ENCODE measurements around the gene LPAR2.

LPAR2 gene

DNA sequence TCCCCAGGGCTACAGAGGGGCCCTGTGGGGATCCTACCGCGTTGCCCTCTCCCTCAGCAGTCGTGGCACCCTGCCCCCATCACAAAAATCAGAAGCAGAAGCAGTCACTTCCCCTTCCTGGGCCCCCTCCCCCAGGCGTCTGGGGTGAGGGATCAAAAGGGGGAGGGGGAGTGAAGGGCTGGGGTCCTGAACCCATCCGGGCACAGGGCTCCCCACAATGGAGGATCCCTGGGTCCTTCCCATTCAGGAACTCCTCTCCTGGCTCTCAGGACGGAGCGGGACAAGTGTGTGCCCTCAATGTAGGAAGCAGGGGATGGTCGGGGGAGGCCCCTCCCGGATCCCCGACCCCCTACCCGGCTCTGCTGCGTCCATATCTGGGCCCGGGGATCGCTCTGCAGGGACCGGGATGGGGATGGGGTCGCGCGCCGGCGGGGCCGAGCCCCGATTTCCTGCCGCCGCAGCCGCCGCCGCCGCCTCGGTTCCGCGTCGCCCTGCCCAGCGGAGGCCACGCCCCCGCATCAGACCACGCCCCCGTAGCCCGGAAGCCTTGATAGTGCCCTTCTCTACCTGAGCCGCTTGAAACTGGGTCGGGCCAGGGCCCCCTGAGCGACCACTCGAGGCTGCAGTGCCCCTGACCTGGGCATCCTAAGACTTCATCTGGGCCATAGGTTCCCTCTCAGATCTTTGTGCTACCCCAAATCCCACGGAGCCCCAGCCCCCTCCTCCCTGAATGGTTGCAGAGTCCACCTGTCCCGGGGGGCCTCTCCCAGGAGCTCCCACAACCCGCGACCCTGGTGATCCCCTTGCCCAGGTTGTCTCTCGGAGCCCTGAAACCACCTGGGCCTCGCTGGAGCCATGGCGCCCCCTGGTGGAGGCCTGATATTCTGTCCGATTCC is 15.4 kb upstream of the LPAR2 start, which contains the start of gene GMIP:
Gene GMIP, minus strand, starts transcription at position 500 of the 896 bp plus-strand sequence. Its CDS starts 128 bp downstream, at position 372.
- no peaks in the 10 kb centered on the region for H3K9me3 ChIP-seq (ENCODE audit: control insufficient read depth, low read length)

DNA sequence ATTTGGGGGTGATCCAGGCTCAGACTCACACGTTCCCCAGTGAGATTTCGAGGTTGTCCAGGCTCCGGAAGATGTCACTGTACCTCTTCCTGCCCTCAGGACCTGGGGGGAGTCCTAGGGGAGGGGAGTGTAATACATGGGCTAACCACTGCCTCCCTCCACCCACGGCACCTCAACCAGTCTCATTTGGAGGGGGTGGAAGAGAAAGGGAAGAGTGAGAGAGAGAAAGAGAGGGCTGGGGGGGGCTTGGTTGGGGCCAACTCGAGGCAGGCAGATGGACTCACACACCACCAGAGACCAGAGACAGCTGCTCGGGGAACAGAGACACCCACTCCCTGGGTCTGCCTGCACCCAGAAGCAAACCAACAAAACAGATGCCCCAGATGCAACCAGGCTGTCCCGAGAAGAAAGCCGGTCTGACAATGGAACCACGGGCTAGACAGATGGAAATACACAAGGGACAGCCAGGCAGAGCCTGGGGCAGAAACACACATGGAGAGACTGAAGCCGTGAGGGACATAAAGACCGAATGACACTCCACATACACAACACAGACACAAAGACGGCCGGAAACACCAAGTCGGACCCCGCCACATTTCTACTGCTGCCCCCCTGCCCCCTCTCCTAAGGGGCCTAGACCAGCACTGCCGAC is 14.6 kb upstream of the LPAR2 start:
- no peaks in the 10 kb centered on the region for H3K9me3 ChIP-seq (ENCODE audit: control insufficient read depth, low read length)
- peak in 2 of 3 donors; percentile 9 to 25 for DNase-seq
- H3K4me3 ChIP-seq (ENCODE audit: insufficient read depth, low read depth, low read length, poor library complexity, severe bottlenecking): peak overlapping the region; percentile 86
- H3K36me3 ChIP-seq (ENCODE audit: control insufficient read depth, insufficient read depth, low read length): peaks cover 51% of the 10 kb centered on the region
- peak overlapping the region; percentile 93 for H3K27ac ChIP-seq (ENCODE audit: insufficient read depth, low read length, poor library complexity, severe bottlenecking)
- H3K4me1 ChIP-seq (ENCODE audit: control insufficient read depth, insufficient read depth, low read length, poor library complexity, severe bottlenecking): peaks cover 14% of the 10 kb centered on the region
- H3K27me3 ChIP-seq (replicated peaks; ENCODE audit: control insufficient read depth, insufficient read depth, low read length, poor library complexity, severe bottlenecking): no peaks in the 10 kb centered on the region

More for the DNA sequence above, 15.4 kb upstream of the LPAR2 start, which contains the start of gene GMIP:
- Histone ChIP-seq H3K27me3 (replicated peaks; ENCODE audit: control insufficient read depth, insufficient read depth, low read length, poor library complexity, severe bottlenecking) (no peaks in the 10 kb centered on the region), H3K36me3 (ENCODE audit: control insufficient read depth, insufficient read depth, low read length) (peaks cover 48% of the 10 kb centered on the region), H3K27ac (ENCODE audit: insufficient read depth, low read length, poor library complexity, severe bottlenecking) (peak within 1 kb of the TSS; percentile 93), H3K4me1 (ENCODE audit: control insufficient read depth, insufficient read depth, low read length, poor library complexity, severe bottlenecking) (peaks cover 14% of the 10 kb centered on the region), H3K4me3 (ENCODE audit: insufficient read depth, low read depth, low read length, poor library complexity, severe bottlenecking) (peak within 1 kb of the TSS; percentile 86)
- peak; percentile 75 to 84 (median 83) for DNase-seq

DNA sequence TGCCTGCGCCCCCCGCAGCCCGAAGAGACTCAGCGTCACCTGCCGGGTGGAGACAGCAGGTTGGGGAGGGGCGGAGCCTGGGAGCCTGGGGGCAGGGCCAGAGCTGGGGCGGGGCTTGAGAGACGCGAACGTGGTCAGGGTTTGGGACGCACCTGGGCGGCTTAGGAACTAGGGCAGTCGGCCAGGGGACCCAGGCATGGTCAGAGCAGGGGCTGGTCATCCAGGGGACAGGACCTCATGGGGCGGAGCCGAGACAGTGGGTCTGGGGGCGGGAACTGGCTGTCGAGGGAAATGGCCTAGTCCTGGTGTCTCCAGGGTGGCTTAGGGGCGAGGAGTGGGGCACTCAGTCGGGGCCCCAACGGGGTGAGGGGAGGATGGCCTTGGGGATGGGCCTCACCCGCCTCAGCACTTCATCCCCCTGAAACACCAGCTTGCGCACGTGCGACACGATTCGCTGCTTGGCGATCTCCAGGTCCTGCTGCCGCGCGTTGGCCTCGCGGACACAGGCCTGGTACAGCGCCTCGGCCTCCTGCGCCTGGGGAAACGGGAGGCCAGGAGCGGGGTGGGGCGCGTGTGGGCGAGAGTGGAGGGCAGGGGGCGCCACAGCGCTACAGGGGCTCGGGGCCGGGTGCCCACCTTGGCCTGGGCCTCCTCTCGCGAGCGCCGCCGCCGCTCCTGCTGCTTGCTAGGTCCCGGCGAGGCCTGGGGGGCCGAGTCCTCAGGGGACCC is 9.7 kb upstream of the LPAR2 start:
- no peak overlapping the region for H3K4me3 ChIP-seq (ENCODE audit: insufficient read depth, low read depth, low read length, poor library complexity, severe bottlenecking)
- peaks cover 18% of the 10 kb centered on the region for H3K4me1 ChIP-seq (ENCODE audit: control insufficient read depth, insufficient read depth, low read length, poor library complexity, severe bottlenecking)
- H3K9me3 ChIP-seq (ENCODE audit: control insufficient read depth, low read length): no peaks in the 10 kb centered on the region
- H3K27me3 ChIP-seq (replicated peaks; ENCODE audit: control insufficient read depth, insufficient read depth, low read length, poor library complexity, severe bottlenecking): no peaks in the 10 kb centered on the region
- no peak overlapping the region for H3K27ac ChIP-seq (ENCODE audit: insufficient read depth, low read length, poor library complexity, severe bottlenecking)
- no peak for DNase-seq
- H3K36me3 ChIP-seq (ENCODE audit: control insufficient read depth, insufficient read depth, low read length): peaks cover 70% of the 10 kb centered on the region

DNA sequence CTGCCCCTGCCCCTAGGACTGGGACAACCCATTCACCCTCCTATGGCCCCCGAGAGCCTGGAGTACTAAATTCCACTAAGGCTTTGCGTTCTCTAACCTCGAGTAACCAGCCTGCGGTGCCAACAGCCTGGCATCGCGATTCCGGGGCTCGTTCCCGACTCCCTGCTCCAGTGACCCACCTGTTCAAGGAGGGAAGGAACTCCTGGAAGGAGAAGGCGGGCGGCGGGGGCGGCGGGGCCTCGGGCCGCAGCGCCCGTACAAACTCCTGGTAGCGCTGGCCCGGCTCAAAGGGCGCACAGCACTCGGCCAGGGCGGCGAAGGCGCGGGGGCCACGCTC is 9.1 kb upstream of the LPAR2 start:
- H3K4me1 ChIP-seq (ENCODE audit: control insufficient read depth, insufficient read depth, low read length, poor library complexity, severe bottlenecking): peaks cover 14% of the 10 kb centered on the region
- DNase-seq: no peak
- no peak overlapping the region for H3K4me3 ChIP-seq (ENCODE audit: insufficient read depth, low read depth, low read length, poor library complexity, severe bottlenecking)
- peaks cover 75% of the 10 kb centered on the region for H3K36me3 ChIP-seq (ENCODE audit: control insufficient read depth, insufficient read depth, low read length)
- no peak overlapping the region for H3K27ac ChIP-seq (ENCODE audit: insufficient read depth, low read length, poor library complexity, severe bottlenecking)
- H3K9me3 ChIP-seq (ENCODE audit: control insufficient read depth, low read length): no peaks in the 10 kb centered on the region
- H3K27me3 ChIP-seq (replicated peaks; ENCODE audit: control insufficient read depth, insufficient read depth, low read length, poor library complexity, severe bottlenecking): no peaks in the 10 kb centered on the region

DNA sequence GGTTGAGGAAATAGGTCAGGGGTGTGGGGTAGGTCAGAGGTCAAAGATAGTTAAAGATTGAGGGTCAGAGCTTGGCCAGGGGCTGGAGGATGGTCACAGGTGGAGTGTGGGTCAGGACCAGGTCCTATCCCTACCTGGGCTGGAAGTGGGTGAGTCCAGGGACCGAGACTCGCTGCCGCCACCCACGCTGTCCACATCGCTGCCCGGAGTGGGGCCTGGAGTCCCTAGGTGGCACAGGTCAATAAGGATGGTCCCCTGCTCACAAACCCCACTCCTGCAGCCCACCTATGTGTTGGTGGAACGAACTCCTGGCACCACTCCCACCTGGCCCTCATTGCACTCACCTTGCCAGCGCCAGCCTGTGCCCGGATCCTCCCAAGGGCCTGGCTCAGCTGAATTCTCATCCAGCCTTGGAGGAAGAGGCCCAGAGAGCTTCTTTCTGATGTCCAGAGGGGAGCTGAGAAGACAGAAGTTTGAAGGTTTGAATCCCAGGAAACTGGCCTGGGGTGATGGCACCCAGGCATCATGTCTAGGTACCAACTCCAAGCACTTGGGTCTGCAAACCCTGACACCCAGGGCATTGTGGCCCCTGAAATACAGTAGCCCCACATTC is 8.7 kb upstream of the LPAR2 start:
- no peak overlapping the region for H3K27ac ChIP-seq (ENCODE audit: insufficient read depth, low read length, poor library complexity, severe bottlenecking)
- no peaks in the 10 kb centered on the region for H3K27me3 ChIP-seq (replicated peaks; ENCODE audit: control insufficient read depth, insufficient read depth, low read length, poor library complexity, severe bottlenecking)
- no peak for DNase-seq
- peaks cover 75% of the 10 kb centered on the region for H3K36me3 ChIP-seq (ENCODE audit: control insufficient read depth, insufficient read depth, low read length)
- H3K4me1 ChIP-seq (ENCODE audit: control insufficient read depth, insufficient read depth, low read length, poor library complexity, severe bottlenecking): peaks cover 9% of the 10 kb centered on the region
- no peak overlapping the region for H3K4me3 ChIP-seq (ENCODE audit: insufficient read depth, low read depth, low read length, poor library complexity, severe bottlenecking)
- no peaks in the 10 kb centered on the region for H3K9me3 ChIP-seq (ENCODE audit: control insufficient read depth, low read length)

DNA sequence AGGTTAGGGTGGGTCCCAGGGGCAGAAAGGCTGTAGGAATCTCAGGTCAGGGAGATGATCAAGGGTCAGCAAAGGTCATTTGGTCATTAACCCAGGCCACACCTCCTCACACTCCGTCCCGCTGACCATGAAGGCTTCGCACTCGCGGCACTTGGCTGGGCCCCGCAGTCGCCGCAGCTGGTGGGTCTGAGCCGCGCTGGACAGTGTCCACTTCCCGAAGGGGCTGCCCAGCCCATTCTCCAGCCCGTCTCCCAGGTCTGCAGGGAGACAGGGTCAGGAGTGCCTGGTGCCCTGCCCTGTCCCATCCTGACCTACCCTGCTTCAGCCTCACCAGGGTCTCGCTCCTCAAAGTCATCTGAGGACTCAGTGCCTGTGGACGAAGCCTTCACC is 7.3 kb upstream of the LPAR2 start:
- no peak overlapping the region for H3K4me3 ChIP-seq (ENCODE audit: insufficient read depth, low read depth, low read length, poor library complexity, severe bottlenecking)
- peaks cover 9% of the 10 kb centered on the region for H3K4me1 ChIP-seq (ENCODE audit: control insufficient read depth, insufficient read depth, low read length, poor library complexity, severe bottlenecking)
- H3K27ac ChIP-seq (ENCODE audit: insufficient read depth, low read length, poor library complexity, severe bottlenecking): no peak overlapping the region
- DNase-seq: no peak
- peaks cover 69% of the 10 kb centered on the region for H3K36me3 ChIP-seq (ENCODE audit: control insufficient read depth, insufficient read depth, low read length)
- H3K9me3 ChIP-seq (ENCODE audit: control insufficient read depth, low read length): no peaks in the 10 kb centered on the region
- H3K27me3 ChIP-seq (replicated peaks; ENCODE audit: control insufficient read depth, insufficient read depth, low read length, poor library complexity, severe bottlenecking): no peaks in the 10 kb centered on the region

DNA sequence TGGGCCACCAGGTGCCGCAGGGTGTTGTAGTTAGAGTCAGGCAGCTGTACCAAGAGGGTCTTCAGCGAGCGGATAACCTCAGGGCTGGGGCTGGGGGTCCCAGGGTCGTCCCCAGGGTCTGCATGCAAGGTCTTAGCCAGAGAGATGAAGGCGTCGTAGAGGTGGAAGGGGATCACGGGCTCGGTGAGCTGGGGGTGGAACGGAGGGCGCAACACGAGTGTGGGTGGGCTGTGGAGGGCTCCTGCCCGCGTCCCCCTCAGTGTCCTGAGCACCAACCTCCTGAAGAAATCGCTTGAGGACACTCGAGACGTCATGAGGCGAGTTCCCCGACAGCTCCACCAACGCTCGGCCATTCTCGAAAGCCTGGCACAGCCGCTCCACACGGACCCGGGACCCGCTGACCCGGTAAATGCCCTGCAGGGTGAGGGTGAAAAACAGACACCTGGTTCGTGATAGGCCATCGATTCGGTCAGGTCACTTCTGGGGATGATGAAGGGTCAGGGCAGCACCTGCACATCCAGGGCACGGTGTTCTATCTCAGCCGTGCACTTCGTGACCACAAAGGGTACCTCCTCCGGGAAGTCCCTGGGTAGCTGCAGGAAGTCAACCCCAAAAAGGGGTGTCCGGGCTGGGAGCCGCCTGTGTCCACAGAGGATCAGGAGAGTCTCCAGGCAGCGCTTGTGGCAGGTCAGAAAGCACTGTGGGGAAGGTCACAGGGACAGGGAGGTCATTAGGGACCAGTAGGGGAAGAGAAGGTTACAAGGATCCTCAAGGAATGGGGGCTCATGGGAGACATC is 6.7 kb upstream of the LPAR2 start:
- H3K27ac ChIP-seq (ENCODE audit: insufficient read depth, low read length, poor library complexity, severe bottlenecking): no peak overlapping the region
- DNase-seq: no peak
- H3K4me1 ChIP-seq (ENCODE audit: control insufficient read depth, insufficient read depth, low read length, poor library complexity, severe bottlenecking): peaks cover 9% of the 10 kb centered on the region
- peaks cover 64% of the 10 kb centered on the region for H3K36me3 ChIP-seq (ENCODE audit: control insufficient read depth, insufficient read depth, low read length)
- no peak overlapping the region for H3K4me3 ChIP-seq (ENCODE audit: insufficient read depth, low read depth, low read length, poor library complexity, severe bottlenecking)
- no peaks in the 10 kb centered on the region for H3K9me3 ChIP-seq (ENCODE audit: control insufficient read depth, low read length)
- no peaks in the 10 kb centered on the region for H3K27me3 ChIP-seq (replicated peaks; ENCODE audit: control insufficient read depth, insufficient read depth, low read length, poor library complexity, severe bottlenecking)

DNA sequence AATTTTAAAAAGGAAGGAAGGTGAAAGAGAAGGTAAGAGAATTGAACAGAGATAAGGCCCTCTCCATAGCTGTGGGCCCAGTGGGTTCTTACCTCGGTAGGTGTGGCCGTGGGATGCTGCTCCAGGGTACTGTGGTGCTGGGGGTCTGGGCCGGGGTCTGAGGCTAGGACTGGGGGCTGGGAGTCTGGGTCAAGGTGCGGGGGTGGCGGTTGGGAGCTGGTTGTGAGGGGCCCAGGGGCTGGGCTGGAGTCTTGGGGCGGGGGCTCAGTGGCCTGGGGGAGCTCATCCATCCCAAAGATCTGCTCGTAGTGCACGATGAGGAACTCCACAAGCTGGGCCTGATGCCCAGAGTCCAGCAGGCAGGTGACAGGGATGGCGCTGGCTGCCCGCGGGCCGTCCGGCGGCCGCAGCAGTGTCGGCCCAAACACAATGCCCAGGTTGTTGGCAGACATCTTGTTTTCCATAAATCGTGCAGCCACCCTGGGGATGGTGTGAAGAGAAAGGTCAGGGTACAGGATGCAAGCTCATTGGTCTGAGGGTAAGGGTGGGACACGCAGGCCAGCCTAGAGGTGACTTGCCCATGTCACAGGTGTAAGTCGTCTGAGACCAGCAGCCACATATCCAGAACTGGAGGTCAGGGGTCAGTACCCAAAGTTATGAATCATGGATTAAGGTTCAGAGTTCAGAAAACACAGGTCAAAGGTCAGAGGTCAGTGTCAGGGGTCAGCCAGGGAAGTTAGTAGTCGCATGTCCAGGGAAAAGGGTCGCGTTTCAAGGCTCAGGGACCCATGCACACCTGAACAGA is 5.9 kb upstream of the LPAR2 start:
- DNase-seq: no peak
- H3K9me3 ChIP-seq (ENCODE audit: control insufficient read depth, low read length): no peaks in the 10 kb centered on the region
- no peaks in the 10 kb centered on the region for H3K27me3 ChIP-seq (replicated peaks; ENCODE audit: control insufficient read depth, insufficient read depth, low read length, poor library complexity, severe bottlenecking)
- H3K36me3 ChIP-seq (ENCODE audit: control insufficient read depth, insufficient read depth, low read length): peaks cover 63% of the 10 kb centered on the region
- H3K27ac ChIP-seq (ENCODE audit: insufficient read depth, low read length, poor library complexity, severe bottlenecking): no peak overlapping the region
- H3K4me3 ChIP-seq (ENCODE audit: insufficient read depth, low read depth, low read length, poor library complexity, severe bottlenecking): no peak overlapping the region
- peaks cover 9% of the 10 kb centered on the region for H3K4me1 ChIP-seq (ENCODE audit: control insufficient read depth, insufficient read depth, low read length, poor library complexity, severe bottlenecking)
